Subcutaneous adipose tissue (tissue), 4 donors: ENCODE measurements around the gene RIPPLY3. TPM values are rescaled to one million over a fixed set of nuclear protein-coding genes. Genes with fewer than 3 reads are reported as not detected.

ENCODE experiments used
- CTCF ChIP-seq: fragments of 450-650 bp; IDR thresholded peaks from one replicate; pipeline ENCODE4 v1.5.1; 2016; ENCODE audit warnings: low read depth, mild to moderate bottlenecking, control low read depth, antibody characterized with exemption, moderate library complexity
- total RNA-seq, 4 donors: library from RNA; depleted of rRNA; stranded (reverse); fragments of >200 nt; gene quantifications; one replicate each; pipeline ENCODE4 v1.1.0, GENCODE V29; 2016

Gene RIPPLY3
- total RNA-seq, 4 donors from 2014 or later, result not detected

GRCh38 chr21:37039411-37040075 is 33.0 kb downstream of the RIPPLY3 start:
- TF ChIP-seq CTCF, result no peak

- TF ChIP-seq CTCF, result no peak
Observed at GRCh38 chr21:37040212-37040611, 33.7 kb downstream of the RIPPLY3 start.

DNA sequence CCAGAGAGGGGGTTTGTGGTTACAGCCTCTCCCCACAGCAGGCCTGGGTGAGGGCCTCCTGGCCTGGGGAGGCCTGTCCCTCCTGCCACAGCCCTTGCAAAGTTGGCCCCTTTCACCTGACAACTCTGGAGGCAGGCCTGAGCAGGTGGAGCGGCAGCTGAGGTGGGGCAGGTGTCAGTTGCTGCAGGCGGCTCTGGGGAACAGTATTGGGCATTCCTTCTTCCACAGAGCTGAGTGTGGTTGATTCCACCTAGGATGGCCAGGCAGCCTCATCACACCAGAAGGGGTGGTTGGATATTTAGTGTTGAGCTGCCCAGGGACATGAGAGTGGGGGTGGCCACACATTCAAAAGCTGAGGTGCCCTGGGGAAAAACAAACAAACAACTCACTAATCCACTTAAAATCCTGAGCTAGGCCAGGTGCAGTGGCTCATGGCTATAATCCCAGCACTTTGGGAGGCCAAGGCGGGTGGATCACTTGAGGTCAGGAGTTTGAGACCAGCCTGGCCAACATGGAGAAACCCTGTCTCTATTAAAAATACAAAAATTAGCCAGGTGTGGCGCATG is 35.3 kb downstream of the RIPPLY3 start:
- TF ChIP-seq CTCF, result no peak

DNA sequence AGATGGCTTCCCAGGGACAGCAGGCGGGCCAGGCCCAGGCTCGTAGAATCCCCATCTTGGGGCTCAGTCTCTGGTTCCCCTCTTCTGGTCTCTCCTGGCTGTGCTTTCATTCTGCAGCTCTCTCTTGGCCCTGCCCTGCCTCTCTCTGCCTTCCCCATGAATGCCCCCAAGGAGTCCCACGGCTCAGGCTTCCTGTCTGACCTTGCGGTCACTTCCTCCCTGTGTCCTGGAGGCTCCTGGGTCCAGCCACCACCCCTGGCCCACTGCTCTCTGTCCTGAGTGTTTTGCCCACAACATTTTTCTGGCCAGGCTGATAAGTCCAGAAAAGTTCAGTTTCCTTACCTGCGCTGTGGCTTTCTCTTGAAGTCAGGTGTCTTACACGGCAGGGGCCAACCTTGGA is 37.3 kb downstream of the RIPPLY3 start:
- no peak for TF ChIP-seq CTCF

DNA sequence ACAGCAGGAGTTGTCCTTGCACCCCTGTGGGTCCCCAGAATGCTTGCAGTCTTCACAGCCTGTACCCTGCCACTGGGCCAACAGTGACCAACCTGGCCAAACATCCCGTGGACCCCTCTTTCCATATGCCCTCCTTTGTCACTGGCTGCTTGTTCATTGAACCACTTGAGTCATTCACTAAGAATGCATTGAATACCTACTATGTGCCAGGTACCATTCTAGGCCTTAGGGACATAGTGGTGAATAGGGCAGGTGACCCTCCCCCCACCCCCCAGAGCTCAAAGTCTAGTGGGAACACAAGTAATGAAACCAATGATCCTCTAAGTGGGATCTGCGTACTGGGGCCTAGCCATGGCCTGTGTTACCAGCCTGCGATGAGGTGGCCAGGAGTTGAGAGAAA is 38.1 kb downstream of the RIPPLY3 start:
- no peak for TF ChIP-seq CTCF

- TF ChIP-seq CTCF, result no peak
Observed at GRCh38 chr21:37045149-37045548, 38.6 kb downstream of the RIPPLY3 start.

DNA sequence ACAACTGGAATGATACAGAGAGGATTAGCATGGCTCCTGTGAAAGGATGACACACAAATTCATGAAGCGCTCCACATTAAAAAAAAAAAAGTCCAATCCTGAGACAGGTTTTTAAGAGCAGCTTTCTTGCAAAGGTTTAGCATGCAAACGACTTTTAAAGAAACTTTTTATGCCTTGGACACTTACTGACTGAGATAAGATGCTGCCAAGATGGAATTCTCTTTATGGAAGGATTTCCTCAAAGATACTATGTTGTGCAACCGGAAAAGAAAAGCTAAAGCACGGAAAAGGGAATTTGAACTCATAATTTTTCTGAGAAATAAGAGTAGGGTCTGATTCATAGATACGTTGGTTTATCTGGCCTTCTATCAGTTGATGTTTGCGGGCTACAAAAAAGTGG is 39.1 kb downstream of the RIPPLY3 start:
- no peak for TF ChIP-seq CTCF
